ENCODE results near the gene AK9. TPM values are rescaled to one million over a fixed set of nuclear protein-coding genes. Genes with fewer than 3 reads are reported as not detected.
"Not testable (repeated sequence)": the region's sequence is repeated elsewhere in the genome, so short reads cannot be mapped to it uniquely, and the experiment has no call there.

Gene AK9
- total RNA-seq, 4 donors from 2014 or later, result 3.1 to 9.5 (median 6.3) TPM

GRCh38 chr6:109736273-109737025 lies 45.4 kb upstream of the AK9 start:
- 94% methylated on average over 1 of the region's 1 CpG for WGBS
- no peak for TF ChIP-seq POLR2A (IDR thresholded peaks at IDR 0.05)
- TF ChIP-seq CTCF (IDR thresholded peaks at IDR 0.05), result no peak

GRCh38 chr6:109725250-109725649 lies 34.2 kb upstream of the AK9 start:
- not testable (repeated sequence) for DNase-seq (ENCODE audit: low spot score in 2 of 2); H3K27ac ChIP-seq; H3K4me1 ChIP-seq; H3K27me3 ChIP-seq; H3K36me3 ChIP-seq; H3K4me3 ChIP-seq; H3K9me3 ChIP-seq
- WGBS, result 94% methylated on average over 3 of the region's 3 CpGs

More at GRCh38 chr6:109736273-109737025, 45.4 kb upstream of the AK9 start:
- Histone ChIP-seq H3K4me3 (no peak overlapping the region), H3K4me1 (no peaks in the 10 kb centered on the region), H3K27ac (no peak overlapping the region), H3K27me3 (no peaks in the 10 kb centered on the region), H3K9me3 (no peaks in the 10 kb centered on the region), H3K36me3 (peaks cover 32% of the 10 kb centered on the region)
- no peak for DNase-seq (ENCODE audit: low spot score in 2 of 2)

GRCh38 chr6:109722564-109723254 lies 31.7 kb upstream of the AK9 start:
- H3K9me3 ChIP-seq, result no peaks in the 10 kb centered on the region
- H3K27me3 ChIP-seq, result no peaks in the 10 kb centered on the region
- no peak for TF ChIP-seq POLR2AphosphoS5 (IDR thresholded peaks at IDR 0.05)
- no peak for DNase-seq (ENCODE audit: low spot score in 2 of 2)
- H3K27ac ChIP-seq, result peak overlapping the region; percentile 20
- H3K36me3 ChIP-seq, result peaks cover 12% of the 10 kb centered on the region
- peaks cover 4% of the 10 kb centered on the region for H3K4me1 ChIP-seq
- 56% methylated on average over 3 of the region's 3 CpGs for WGBS
- H3K4me3 ChIP-seq, result no peak overlapping the region

- DNase-seq (ENCODE audit: low spot score in 2 of 2), result no peak
- Histone ChIP-seq H3K4me1 (peaks cover 4% of the 10 kb centered on the region), H3K9me3 (no peaks in the 10 kb centered on the region), H3K27me3 (no peaks in the 10 kb centered on the region), H3K27ac (peak overlapping the region; percentile 20), H3K36me3 (peaks cover 19% of the 10 kb centered on the region), H3K4me3 (no peak overlapping the region)
- TF ChIP-seq EP300 (IDR thresholded peaks at IDR 0.05) (no peak), POLR2AphosphoS5 (IDR thresholded peaks at IDR 0.05) (no peak)
- WGBS, result 73% methylated on average over 3 of the region's 3 CpGs
These were observed 31.0 kb upstream of the AK9 start for GRCh38 chr6:109722011-109722410.

- no peak for TF ChIP-seq CTCF (IDR thresholded peaks at IDR 0.05)
- TF ChIP-seq POLR2A (IDR thresholded peaks at IDR 0.05), result no peak
- no peak for TF ChIP-seq EP300 (IDR thresholded peaks at IDR 0.05)
- TF ChIP-seq POLR2AphosphoS5 (IDR thresholded peaks at IDR 0.05), result no peak
- Histone ChIP-seq H3K4me3 (no peak overlapping the region), H3K27ac (peak overlapping the region; percentile 60)
These were observed 29.3 kb upstream of the AK9 start for GRCh38 chr6:109720311-109720710.

GRCh38 chr6:109718991-109719390 lies 28.0 kb upstream of the AK9 start:
- H3K4me3 ChIP-seq, result no peak overlapping the region
- H3K9me3 ChIP-seq, result no peaks in the 10 kb centered on the region
- peaks cover 4% of the 10 kb centered on the region for H3K4me1 ChIP-seq
- DNase-seq (ENCODE audit: low spot score in 2 of 2), result no peak
- H3K27me3 ChIP-seq, result no peaks in the 10 kb centered on the region
- TF ChIP-seq POLR2AphosphoS5 (IDR thresholded peaks at IDR 0.05) (no peak), POLR2A (IDR thresholded peaks at IDR 0.05) (no peak), EP300 (IDR thresholded peaks at IDR 0.05) (no peak), CTCF (IDR thresholded peaks at IDR 0.05) (no peak)
- H3K36me3 ChIP-seq, result peaks cover 24% of the 10 kb centered on the region
- H3K27ac ChIP-seq, result no peak overlapping the region
- WGBS, result 97% methylated on average over 5 of the region's 5 CpGs

More at GRCh38 chr6:109720311-109720710, 29.3 kb upstream of the AK9 start:
- no peaks in the 10 kb centered on the region for H3K9me3 ChIP-seq
- WGBS, result 63% methylated on average over 3 of the region's 3 CpGs
- peaks cover 4% of the 10 kb centered on the region for H3K4me1 ChIP-seq
- no peaks in the 10 kb centered on the region for H3K27me3 ChIP-seq
- no peak for DNase-seq (ENCODE audit: low spot score in 2 of 2)
- peaks cover 26% of the 10 kb centered on the region for H3K36me3 ChIP-seq
